Measurements from ENCODE around the gene PROS1.

DNA sequence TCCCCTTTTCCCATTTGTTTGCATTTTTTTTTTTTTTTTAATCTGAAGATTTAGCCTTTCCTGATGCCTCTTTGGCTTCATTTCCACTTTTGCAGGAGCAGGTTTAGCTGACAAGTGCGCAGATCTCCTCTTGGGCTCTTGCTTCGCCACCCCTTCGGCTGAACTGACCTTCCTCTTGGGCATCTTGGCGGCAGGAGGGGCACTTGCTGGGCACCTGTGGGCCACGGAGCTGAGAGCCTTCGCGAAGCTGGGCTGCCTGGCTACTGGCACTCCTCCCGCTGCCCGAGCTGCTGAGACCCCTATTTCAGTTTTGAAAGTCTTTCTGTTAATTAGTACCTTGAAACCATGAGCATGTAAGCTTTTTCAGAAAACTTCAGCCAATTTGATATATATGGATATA, 15.1 kb upstream of the PROS1 start:
- TF ChIP-seq POLR2A (IDR thresholded peaks at IDR 0.05; ENCODE audit: low read length): no peak
- no peak for TF ChIP-seq GATA1 (IDR thresholded peaks at IDR 0.05; ENCODE audit: low read depth, low read length)
